ENCODE measurements around the gene B4GALNT2. TPM values are rescaled to one million over a fixed set of nuclear protein-coding genes. Genes with fewer than 3 reads are reported as not detected.

Gene B4GALNT2
- total RNA-seq, 2 donors from 2014 or later = 0.04 to 0.11 TPM

DNA sequence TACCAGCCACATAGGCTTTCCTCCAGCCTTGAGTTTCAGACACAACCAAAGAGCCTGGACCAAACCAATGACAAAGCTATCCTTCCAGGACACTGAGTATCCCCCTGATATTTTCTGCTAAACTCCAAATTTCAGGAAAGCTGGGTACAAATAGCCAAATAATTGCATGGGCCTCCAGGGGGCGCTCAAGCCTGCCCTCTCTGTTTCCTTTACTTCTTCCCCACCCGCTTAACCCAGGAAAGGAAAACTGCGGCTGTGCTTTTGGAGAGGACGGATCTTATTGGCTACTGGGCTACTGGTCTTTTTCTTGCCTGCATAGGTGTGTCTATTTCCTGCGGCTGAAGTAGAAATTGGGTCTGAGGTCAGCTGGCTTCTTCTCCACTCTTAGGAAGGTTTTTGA lies 47.7 kb downstream of the B4GALNT2 start:
- Mint-ChIP-seq H3K27me3 (ENCODE audit: insufficient read depth) (peaks cover 11% of the 10 kb centered on the region), H3K36me3 (ENCODE audit: low read depth) (peaks cover 20% of the 10 kb centered on the region), H3K9me3 (peaks cover 74% of the 10 kb centered on the region), H3K27ac (no peak overlapping the region), H3K4me3 (no peak overlapping the region), H3K4me1 (no peaks in the 10 kb centered on the region)
- peak overlapping the region; percentile 60 for H3K4me3 ChIP-seq (ENCODE audit: low read length)
- H3K9me3 ChIP-seq (ENCODE audit: control insufficient read depth, low read length) = peaks cover 73% of the 10 kb centered on the region
- peak; percentile 92 for DNase-seq
- H3K27me3 ChIP-seq (ENCODE audit: control insufficient read depth, insufficient read depth, low read length, poor library complexity, severe bottlenecking) = no peaks in the 10 kb centered on the region
- no peak overlapping the region for H3K27ac ChIP-seq (ENCODE audit: low read depth, low read length)
- TF ChIP-seq, protein P1, sequence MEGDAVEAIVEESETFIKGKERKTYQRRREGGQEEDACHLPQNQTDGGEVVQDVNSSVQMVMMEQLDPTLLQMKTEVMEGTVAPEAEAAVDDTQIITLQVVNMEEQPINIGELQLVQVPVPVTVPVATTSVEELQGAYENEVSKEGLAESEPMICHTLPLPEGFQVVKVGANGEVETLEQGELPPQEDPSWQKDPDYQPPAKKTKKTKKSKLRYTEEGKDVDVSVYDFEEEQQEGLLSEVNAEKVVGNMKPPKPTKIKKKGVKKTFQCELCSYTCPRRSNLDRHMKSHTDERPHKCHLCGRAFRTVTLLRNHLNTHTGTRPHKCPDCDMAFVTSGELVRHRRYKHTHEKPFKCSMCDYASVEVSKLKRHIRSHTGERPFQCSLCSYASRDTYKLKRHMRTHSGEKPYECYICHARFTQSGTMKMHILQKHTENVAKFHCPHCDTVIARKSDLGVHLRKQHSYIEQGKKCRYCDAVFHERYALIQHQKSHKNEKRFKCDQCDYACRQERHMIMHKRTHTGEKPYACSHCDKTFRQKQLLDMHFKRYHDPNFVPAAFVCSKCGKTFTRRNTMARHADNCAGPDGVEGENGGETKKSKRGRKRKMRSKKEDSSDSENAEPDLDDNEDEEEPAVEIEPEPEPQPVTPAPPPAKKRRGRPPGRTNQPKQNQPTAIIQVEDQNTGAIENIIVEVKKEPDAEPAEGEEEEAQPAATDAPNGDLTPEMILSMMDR (conservative IDR thresholded peaks at IDR 0.05) = peak; percentile 82
- no peaks in the 10 kb centered on the region for H3K4me1 ChIP-seq (ENCODE audit: control insufficient read depth, insufficient read depth, low read length)
- no peaks in the 10 kb centered on the region for H3K36me3 ChIP-seq (ENCODE audit: control insufficient read depth, insufficient read depth, low read length)
- H3K9ac ChIP-seq (ENCODE audit: extremely low read depth, low read length, poor library complexity, severe bottlenecking) = no peak overlapping the region
- WGBS, 2 experiments (ENCODE audit: insufficient coverage in 1 of 2, insufficient read length in 1 of 2) = 51 to 70% methylated on average over 2 to 5 of the region's 5 CpGs

DNA sequence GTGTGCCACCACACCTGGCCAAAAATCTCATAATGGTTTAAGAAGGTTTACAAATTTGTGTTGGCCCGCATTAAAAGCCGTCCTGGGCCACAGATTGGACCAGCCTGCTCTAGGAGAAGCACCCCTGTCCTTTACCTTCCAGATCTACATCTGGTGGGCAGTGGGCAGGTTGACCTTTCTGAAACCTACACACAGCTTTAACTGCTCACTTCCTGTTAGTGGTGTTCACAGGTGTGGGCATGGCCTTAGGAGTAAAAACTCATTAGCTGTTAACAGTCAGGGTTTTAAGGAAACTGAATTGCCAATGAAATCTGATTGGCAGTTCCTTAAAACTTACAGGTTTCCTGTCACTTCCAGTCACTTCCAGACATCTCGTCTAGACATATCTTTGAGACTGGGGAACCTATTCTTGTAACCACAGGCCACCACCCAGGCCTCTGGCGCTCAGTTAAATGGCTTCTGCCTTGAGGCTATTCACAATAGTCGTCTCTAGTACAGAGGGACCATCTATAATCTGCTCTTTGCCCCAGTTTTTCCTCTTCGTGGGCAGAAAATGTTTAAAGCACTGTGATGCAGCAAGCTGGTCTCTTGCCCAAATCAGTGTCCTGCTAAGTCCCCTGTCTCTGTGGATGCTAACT lies 48.5 kb downstream of the B4GALNT2 start:
- no peak overlapping the region for H3K27ac Mint-ChIP-seq
- no peak for DNase-seq
- peaks cover 74% of the 10 kb centered on the region for H3K9me3 Mint-ChIP-seq
- H3K36me3 Mint-ChIP-seq (ENCODE audit: low read depth) = peaks cover 18% of the 10 kb centered on the region
- no peaks in the 10 kb centered on the region for H3K4me1 Mint-ChIP-seq
- H3K4me3 Mint-ChIP-seq = no peak overlapping the region
- Histone ChIP-seq H3K9me3 (ENCODE audit: control insufficient read depth, low read length) (peaks cover 73% of the 10 kb centered on the region), H3K36me3 (ENCODE audit: control insufficient read depth, insufficient read depth, low read length) (no peaks in the 10 kb centered on the region), H3K4me1 (ENCODE audit: control insufficient read depth, insufficient read depth, low read length) (no peaks in the 10 kb centered on the region), H3K27ac (ENCODE audit: low read depth, low read length) (no peak overlapping the region), H3K4me3 (ENCODE audit: low read length) (no peak overlapping the region), H3K9ac (ENCODE audit: extremely low read depth, low read length, poor library complexity, severe bottlenecking) (no peak overlapping the region), H3K27me3 (ENCODE audit: control insufficient read depth, insufficient read depth, low read length, poor library complexity, severe bottlenecking) (no peaks in the 10 kb centered on the region)
- peaks cover 10% of the 10 kb centered on the region for H3K27me3 Mint-ChIP-seq (ENCODE audit: insufficient read depth)
- 87 to 88% methylated on average over 5 to 6 of the region's 6 CpGs for WGBS, 2 experiments (ENCODE audit: insufficient coverage in 1 of 2, insufficient read length in 1 of 2)
- TF ChIP-seq, protein P1 (conservative IDR thresholded peaks at IDR 0.05) = no peak

DNA sequence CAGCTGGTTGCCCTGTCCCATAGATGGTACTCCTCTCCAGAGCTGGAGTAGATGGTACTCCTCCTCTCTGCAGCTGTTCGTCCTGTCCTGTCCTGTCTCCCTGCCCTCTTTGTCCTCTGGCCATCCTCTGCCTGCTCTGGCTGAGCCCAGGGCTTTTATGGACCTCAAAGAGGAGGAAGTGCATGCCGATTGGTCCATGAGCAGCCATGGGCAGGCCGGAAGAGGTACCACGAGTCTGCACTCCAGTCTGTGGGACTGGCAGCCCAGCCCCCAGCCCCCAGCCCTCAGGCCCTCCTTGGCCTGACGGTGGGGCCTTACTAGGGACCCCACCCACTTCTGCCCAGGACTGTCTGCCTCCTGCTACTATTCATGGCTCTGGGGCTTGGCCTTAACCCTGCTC lies 50.8 kb downstream of the B4GALNT2 start:
- H3K36me3 ChIP-seq (ENCODE audit: control insufficient read depth, insufficient read depth, low read length) = no peaks in the 10 kb centered on the region
- H3K36me3 Mint-ChIP-seq (ENCODE audit: low read depth) = peaks cover 14% of the 10 kb centered on the region
- H3K27ac Mint-ChIP-seq = no peak overlapping the region
- no peaks in the 10 kb centered on the region for H3K4me1 Mint-ChIP-seq
- H3K9ac ChIP-seq (ENCODE audit: extremely low read depth, low read length, poor library complexity, severe bottlenecking) = no peak overlapping the region
- peaks cover 61% of the 10 kb centered on the region for H3K9me3 Mint-ChIP-seq
- no peak overlapping the region for H3K4me3 Mint-ChIP-seq
- peaks cover 10% of the 10 kb centered on the region for H3K27me3 Mint-ChIP-seq (ENCODE audit: insufficient read depth)
- 82% methylated on average over 5 of the region's 5 CpGs; no CpG with 5 or more reads in 1 of the 2 experiments for WGBS, 2 experiments (ENCODE audit: insufficient coverage in 1 of 2, insufficient read length in 1 of 2)
- no peaks in the 10 kb centered on the region for H3K27me3 ChIP-seq (ENCODE audit: control insufficient read depth, insufficient read depth, low read length, poor library complexity, severe bottlenecking)
- no peak for DNase-seq
- H3K4me3 ChIP-seq (ENCODE audit: low read length) = no peak overlapping the region
- TF ChIP-seq, protein P1 (conservative IDR thresholded peaks at IDR 0.05) = no peak
- H3K27ac ChIP-seq (ENCODE audit: low read depth, low read length) = no peak overlapping the region
- H3K4me1 ChIP-seq (ENCODE audit: control insufficient read depth, insufficient read depth, low read length) = no peaks in the 10 kb centered on the region
- H3K9me3 ChIP-seq (ENCODE audit: control insufficient read depth, low read length) = peaks cover 57% of the 10 kb centered on the region

All from endodermal cell (in vitro differentiated cells).